C4-2B (cell line): ENCODE data around the gene USP16.

Experiments used
- ZFX ChIP-seq: fragments of 450-650 bp; IDR thresholded peaks from 2 replicates; pipeline ENCODE4 v1.6.1; 2017
- TF ChIP-seq, protein P1 (sequence below): fragments of 450-650 bp; conservative IDR thresholded peaks from 2 replicates; pipeline ENCODE4 v1.5.1; 2017; ENCODE audit warnings: mild to moderate bottlenecking

DNA sequence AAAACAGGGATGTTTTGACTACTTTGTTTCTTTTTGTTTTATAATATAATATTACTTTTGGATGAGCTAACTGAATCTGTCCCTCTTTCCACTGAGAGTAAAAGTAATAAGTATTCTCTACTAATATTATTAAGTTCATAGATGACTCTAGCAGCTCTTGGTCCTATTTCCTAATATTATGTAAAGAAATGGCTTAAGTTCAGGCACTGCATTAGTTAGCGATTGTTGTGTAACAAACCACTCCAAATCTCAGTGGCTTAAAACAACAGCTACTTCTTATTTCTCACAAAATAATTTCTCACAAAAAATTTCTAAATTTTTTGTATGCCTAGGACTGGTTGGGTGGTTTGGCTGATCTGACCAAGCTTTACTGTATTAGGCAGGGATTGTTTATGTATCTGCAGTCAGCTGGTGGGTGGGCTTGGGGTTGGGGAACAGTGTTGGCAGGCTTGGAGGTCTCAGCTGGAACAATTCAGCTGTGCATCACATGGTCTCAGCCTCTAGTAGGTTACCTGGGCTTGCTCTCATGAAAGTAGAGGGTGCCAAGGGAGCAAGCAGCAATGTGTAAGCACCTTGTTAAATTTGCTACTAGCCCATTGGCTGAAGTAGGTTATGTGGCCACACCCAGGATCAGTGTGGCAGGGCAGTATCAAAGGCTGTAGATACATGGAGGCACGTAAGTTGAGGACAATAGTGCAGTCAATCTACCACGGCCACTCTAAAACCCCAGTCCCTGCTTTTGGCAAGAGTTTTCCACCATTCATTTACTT, 57.8 kb downstream of the USP16 start:
- TF ChIP-seq, protein P1, sequence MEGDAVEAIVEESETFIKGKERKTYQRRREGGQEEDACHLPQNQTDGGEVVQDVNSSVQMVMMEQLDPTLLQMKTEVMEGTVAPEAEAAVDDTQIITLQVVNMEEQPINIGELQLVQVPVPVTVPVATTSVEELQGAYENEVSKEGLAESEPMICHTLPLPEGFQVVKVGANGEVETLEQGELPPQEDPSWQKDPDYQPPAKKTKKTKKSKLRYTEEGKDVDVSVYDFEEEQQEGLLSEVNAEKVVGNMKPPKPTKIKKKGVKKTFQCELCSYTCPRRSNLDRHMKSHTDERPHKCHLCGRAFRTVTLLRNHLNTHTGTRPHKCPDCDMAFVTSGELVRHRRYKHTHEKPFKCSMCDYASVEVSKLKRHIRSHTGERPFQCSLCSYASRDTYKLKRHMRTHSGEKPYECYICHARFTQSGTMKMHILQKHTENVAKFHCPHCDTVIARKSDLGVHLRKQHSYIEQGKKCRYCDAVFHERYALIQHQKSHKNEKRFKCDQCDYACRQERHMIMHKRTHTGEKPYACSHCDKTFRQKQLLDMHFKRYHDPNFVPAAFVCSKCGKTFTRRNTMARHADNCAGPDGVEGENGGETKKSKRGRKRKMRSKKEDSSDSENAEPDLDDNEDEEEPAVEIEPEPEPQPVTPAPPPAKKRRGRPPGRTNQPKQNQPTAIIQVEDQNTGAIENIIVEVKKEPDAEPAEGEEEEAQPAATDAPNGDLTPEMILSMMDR, result no peak
- TF ChIP-seq ZFX, result no peak
